ENCODE data around the gene DUSP18.
A peak's percentile ranks its signal among the peaks of the same experiment; 100 is the strongest.
"Not testable (repeated sequence)": the region's sequence is repeated elsewhere in the genome, so short reads cannot be mapped to it uniquely, and the experiment has no call there.

The DUSP18 gene

DNA sequence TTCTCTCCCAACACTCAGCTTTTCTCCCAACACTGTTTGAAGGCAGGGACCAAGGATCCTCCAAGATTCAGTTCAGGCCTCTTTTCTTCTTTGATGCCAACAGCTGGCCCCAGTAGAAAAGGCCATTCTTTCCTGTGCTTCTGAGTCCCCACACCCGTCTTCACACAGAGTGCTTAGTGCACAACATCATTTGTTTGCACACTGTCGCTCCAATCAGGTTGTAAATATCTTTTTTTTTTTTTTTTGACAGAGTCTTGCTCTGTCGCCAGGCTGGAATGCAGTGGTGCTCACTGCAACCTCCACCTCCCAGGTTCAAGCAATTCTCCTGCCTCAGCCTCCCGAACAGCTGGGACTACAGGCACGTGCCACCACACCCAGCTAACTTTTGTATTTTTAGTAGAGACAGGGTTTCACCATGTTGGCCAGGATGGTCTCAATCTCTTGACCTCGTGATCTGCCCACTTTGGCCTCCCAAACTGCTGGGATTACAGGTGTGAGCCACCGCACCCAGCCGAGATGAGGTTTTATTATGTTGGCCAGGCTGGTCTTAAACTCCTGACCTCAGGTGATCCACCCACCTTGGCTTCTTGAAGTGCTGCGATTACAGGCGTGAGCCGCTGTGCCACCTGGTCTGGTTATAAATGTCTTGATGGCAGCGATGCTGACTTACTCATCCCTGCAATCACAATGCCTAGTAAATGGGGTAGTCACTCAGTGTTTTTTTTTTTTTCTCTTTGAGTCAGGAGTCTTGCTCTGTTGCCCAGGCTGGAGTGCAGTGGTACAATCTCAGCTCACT is 12.4 kb upstream of the DUSP18 start:
- not testable (repeated sequence) for DNase-seq

DNA sequence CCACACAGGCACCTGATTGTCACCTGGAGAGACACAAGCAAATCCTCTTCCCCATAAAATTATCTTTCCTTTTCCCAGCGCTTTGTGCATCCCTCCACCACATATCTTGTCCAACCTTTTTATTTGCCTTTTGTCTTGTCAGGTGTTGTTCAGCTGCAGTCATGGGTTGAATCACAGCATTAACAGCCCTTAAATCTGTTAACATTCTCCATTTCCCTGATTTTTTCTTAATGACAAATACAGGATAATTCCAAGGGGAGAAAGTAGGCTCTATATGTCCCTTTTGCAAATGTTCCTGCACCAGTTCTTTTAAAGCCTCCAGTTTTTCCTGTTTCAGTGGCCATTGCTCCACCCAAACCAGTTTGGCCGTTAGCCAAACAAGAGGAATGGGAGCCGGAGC is 8.9 kb upstream of the DUSP18 start:
- not testable (repeated sequence) for DNase-seq

DNA sequence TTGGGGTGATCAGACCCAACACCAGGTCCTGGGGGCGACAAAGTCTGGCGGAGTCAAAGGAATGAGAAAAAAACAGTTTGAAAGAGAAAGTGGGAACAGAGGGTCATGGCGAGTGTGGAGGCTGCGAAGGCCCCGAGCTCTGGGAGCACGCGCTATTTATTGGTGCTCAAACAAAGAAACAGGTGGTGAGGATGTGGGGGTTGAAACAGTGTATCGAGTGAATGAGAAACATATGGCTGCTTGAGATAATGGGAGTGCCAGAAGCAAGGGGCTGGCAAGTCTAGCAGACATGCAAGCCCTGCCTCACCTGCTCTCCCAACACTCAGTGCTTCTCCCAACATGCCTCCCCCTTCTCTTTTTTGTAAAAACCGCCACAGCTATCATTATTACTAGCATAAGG is 7.8 kb upstream of the DUSP18 start:
- DNase-seq = no peak

DNA sequence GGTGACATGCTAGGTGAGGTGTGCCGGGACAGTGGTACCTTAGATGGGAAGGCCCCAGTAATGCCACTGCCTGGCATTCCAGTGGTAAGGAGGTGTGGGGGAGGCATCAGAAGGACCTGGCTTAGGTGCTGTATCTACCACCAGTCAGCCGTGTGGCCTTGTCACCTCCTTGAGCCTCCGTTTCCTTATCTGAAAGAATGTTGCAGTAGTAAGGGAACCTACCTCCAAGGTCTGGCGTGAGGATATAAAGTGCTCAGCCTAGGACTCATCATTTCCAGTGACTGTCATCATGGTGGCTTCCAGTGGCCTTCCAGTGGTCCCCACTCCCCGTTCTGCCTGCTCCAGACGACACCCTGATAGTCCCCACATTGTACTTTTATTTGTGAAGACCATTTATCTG is 6.8 kb upstream of the DUSP18 start:
- no peak for DNase-seq

DNA sequence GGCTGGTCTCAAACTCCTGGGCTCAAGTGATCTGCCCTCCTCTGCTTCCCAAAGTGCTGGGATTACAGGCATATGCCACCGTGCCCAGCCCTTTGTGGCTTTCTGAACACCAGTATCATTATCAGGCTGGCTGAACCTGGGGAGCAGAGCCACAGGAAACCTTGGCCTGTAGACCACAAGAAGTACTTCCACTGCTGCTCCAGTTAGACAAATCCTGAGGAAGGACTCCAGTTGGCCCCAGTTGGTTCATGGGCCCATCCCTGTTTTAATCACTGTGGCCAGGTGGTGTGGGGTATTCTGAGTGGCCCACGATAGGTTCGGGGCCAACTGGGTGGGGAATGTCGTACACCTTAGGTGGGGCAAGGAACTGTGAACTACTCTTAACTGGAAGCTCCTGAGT is 5.5 kb upstream of the DUSP18 start:
- no peak for DNase-seq

DNA sequence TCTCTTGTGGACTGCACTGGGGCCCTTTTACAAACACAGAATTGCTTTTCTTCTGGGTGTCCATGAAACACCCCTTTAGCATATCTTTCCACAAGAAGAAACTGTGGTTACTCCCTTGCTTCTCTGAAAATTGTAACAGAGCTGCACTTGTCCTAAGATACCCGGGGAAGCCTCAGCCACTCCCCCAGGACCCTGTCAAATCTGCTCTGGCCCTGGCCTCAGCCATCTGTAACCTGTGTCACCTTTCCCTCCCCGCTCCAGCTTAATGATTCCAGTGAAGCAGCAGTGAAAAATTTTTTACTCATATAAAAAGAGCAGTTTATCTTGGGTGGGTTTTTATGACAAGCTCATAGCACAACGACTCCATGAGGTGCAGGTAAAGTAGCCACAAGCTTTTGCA is 3.4 kb upstream of the DUSP18 start:
- no peak for DNase-seq

DNA sequence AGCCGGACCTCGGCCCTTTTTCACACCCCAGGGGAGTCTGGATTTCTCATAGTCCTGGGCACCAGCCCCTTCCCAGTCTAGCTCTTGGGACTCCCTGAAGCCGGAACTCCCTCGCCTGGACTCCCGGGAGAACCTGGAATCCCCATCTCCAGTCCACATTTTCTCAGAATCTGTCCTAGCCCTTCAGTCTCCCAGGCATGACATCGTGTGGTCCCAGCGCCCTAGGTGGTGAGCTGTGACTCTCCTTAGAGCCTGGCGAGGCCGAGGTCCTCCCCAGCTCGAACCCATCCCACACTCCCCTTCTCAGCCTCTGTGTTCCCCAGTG is 673 bp upstream of the DUSP18 start:
- no peak for DNase-seq

DNA sequence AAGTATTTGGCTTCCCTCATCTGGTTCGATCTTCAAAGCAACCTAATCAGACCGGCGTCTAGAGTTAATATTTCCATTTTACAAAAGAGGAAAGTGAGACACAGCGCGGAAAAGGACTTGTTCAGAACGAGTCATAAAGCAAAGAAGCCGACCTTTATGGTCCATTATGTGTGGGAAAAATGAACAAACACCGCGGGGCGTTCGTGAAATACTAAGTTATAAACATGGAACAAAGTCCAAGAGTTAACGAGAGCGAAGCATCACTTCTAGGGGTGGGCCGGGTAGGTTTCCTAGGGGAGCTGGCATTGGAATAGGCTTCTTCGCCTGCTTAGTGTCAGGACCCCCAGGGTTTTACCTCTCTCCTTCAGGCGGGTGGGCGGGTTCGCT is 575 bp downstream of the DUSP18 start:
- no peak for DNase-seq

DNA sequence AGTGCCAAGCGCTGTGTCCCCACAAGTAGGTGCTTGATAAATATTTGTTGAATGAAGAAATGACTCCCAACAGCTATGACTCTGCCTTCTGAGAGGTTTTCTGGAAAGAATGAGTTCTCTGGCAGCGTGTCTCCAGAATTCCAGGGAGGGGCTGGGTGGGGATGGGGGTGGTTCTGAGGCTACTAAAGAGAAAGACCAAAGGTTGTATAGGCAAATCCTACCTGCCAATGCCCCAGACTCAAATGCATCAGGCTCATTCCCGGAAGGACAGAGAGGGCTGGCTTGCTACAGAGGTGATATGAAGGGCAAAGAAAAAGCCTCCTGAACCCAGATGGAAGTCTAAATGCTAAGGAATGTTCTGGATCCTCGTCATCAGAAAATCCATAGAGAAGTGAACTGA is 1.9 kb downstream of the DUSP18 start:
- DNase-seq = no peak

DNA sequence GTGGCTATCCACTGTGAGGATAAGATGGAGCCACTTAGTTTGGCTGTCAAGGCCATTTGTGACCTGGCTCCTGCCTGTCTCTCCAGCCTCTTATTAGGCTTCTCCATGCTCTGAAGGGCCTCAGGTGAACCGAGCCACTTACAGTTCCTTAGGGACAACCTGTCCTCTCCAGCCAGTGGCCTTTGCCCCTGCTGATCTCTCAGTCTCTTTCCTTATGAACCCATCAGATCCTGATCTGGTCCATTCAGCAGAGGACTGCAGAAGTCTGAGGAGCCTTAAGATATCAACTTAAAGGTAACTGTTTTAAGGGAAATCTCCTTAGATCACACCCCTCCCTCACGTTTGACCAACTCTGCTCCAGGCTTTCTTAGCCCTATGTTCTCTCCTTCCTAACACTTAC is 2.4 kb downstream of the DUSP18 start:
- DNase-seq = no peak

DNA sequence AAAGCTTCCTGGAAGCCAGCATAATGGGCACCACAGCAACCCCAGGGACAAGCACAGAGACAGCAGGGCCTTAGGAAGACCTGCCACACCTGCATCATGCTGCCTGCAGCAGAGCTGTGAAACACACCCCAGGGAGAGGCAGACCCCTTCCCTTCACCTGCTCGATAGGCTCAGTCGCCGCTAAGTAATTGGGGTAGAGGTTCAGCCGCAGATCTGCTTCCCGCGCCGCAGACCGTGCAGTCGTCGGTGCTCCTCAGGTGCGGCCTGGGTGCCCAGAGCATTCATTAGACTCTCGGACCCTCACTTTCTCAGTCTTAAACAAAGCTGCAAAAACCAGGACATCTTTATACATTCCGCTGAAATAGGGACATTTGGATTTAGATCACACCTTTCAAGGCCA is 2.9 kb downstream of the DUSP18 start:
- no peak for DNase-seq

DNA sequence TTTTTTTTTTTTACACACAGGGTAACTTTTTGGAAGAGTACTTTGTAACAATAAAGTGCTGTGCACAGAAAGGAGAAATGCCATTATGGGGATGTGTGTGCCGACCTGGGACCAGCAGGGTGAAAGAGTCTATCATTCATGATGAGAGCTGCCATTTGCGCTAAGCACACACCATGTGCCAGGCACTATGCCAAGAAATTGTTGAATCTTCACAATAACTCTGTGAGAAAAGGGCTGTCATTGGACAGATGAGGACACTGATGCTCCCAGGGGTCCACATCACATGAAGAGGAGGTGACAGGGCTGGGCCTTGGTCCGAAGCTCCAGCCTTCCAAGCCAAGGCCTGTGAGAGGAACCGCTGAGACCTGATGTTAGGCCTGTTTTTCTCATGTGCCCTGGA is 5.6 kb downstream of the DUSP18 start:
- peak in 1 of 56 donors; percentile 8 for DNase-seq

DNA sequence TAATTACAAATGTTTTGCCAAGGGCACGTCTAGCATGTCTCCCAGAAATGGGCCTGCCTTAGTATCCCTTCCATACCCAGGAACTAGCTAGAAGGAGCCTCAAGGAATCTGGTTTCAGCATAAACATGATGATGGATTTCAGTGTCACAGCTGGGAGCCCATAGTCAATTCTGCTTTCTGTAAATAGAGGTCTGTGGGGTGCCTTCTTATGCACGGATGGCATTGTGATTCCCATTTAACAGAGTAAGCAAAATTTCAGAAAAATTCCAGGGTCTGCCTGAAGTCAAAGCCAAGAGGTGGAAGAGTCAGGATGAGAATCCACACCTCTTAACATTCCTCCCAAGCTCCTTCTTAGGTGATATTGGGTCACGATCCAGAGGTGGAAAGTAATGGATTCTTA is 12.1 kb downstream of the DUSP18 start:
- no peak for DNase-seq

DNA sequence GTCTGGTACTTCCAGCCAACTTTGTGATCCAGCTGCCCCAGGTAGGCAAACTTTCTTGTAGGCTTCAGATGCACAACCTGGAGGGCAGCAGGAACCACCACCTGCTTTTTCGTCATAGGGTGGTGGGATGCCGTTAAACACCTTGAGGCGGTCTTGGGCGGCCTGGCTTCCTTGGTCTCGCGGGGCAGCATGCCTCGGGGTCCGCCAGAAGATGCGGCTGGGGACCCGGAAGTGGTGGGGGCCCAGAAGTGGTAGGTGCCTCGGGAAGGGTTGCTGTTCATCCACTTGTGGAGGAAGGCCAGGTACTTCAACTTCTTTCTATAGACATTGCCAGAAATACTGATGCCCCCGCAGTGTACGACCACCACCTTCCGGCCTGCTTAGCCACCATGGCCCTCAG is 13.3 kb downstream of the DUSP18 start:
- DNase-seq = no peak

DNA sequence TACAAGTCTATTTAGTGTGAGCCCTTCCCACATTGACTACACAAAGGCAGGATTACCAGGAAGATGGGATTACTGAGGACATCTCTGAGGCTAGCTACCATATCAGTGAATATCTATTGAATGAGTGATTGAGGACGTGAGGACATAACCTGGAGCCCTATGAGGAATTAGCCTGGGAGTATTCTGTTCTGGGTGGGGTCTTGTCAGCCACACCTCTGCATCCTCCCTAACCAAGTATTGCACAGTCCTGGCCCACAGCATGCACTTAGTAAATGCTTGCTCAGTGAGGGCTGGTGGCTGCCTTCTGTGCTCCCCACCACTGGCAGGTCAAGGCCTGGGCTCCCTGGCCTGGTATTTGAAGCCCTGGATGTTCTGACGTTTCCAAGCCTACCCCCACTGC is 14.8 kb downstream of the DUSP18 start:
- DNase-seq = no peak

DNA sequence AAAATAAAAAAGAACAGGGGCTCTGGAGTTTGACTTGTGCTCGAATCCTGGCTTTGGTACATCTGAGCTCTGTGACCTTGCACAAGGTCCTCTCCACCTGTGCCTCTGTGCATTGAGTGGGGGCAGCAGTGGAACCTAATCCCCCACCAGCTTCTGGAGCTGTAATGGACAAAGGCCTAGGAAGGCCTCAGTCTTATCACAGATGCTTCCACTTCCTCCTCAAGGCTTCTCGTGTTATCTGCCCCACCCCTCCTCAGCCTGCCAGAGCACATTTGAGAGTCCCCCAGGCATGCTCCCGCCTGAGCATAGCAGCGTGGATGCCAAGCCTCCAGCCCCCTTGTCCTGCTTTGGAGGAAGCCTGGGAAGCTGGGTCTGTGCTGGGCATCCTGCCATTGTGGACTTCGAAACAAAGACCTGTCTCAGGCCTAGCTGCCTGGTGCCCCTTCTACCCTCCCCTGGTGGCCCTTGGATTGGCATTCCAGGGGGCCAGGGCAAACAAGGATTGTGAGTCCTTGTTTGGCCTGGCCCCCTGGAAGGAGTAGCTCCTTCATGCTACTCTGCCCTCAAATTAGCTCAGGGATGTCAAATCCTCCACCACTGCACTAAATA is 17.1 kb downstream of the DUSP18 start:
- DNase-seq = peak in 54 of 56 donors; percentile 12 to 86 (median 60)

DNA sequence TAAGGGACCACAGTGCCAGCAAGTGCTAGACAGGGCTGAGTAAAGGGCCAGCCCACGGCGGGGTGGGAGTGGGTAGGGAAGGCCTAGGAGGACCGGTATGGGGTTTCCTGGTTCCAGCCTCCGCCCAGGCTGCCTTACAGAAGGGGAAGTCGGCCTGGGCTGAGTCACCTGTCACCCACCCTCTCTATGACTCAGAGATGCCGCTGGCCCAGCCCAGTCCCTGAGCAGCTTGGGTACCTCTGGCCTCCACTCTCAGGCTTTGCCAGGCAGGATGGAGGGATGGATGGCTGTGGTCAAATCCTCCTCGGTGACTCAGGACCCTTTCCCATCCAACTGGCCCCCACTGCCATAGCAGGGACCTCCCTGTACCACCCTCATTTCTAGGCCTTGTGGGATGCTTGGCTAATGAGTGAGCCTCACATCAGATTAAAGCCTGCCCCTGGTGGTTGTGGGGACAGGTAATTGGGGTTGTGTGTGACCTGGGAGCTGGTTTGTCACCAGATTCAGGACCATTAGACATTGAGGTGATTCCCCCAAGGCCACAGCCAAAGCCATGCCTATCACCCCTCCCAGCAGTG is 18.2 kb downstream of the DUSP18 start:
- DNase-seq = peak in 7 of 56 donors; percentile 7 to 54 (median 19)

DNA sequence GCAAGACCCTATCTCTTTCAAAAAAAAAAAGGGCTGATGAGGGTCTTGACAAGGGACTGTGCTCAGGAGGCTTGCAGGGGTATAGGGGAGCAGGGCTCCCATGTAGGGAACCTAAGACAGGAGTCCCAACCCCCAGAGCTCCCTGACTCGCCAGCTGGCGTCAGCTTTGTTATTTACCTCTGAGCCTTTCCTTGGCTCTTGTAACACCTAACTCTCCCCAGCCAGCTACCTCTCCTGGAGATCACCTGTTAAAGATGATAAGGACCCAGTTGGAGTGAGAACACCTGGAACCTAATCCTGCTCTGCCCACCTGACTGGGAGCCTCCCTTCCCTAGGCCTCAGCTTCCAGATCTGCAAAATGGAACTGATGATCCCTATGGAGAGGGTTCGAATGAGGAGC is 18.9 kb downstream of the DUSP18 start:
- DNase-seq = no peak

DNA sequence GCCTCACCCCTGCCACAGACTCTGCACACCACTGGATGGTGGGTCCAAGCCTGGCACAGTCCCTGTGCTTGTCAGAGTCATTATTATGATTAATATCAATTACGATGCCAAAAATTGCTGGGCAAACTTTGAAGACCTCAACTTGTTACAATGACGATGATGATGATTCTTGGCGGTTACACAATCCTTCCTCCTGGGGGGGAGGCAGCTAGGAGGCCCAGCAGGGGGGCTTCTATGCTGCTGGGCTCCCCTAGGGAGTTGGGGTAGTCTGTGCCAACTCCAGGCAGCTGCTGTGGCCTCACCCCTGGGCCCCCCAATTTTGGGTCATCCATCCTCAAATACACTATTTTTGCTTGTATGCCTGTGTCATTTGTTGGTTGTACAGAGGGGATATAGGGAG is 20.1 kb downstream of the DUSP18 start:
- no peak for DNase-seq

DNA sequence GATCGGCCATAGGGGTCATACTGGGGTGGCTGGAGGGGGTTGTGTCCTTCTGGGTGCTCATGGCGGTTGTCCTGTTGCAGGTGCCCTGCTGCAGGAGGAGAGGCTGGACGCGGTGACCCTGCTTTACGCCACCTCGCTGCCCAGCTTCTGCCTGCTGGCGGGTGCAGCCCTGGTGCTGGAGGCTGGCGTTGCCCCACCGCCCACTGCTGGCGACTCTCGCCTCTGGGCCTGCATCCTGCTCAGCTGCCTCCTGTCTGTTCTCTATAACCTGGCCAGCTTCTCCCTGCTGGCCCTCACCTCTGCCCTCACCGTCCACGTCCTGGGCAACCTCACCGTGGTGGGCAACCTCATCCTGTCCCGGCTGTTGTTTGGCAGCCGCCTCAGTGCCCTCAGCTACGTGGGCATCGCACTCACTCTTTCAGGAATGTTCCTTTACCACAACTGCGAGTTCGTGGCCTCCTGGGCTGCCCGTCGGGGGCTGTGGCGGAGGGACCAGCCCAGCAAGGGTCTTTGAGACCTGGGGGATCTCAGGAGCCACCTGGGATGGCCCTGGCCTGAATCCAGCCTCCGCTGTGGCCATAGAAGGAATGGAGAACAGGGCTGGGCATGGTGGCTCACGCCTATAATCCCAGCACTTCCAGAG is 21.0 kb downstream of the DUSP18 start:
- no peak for DNase-seq

DNA sequence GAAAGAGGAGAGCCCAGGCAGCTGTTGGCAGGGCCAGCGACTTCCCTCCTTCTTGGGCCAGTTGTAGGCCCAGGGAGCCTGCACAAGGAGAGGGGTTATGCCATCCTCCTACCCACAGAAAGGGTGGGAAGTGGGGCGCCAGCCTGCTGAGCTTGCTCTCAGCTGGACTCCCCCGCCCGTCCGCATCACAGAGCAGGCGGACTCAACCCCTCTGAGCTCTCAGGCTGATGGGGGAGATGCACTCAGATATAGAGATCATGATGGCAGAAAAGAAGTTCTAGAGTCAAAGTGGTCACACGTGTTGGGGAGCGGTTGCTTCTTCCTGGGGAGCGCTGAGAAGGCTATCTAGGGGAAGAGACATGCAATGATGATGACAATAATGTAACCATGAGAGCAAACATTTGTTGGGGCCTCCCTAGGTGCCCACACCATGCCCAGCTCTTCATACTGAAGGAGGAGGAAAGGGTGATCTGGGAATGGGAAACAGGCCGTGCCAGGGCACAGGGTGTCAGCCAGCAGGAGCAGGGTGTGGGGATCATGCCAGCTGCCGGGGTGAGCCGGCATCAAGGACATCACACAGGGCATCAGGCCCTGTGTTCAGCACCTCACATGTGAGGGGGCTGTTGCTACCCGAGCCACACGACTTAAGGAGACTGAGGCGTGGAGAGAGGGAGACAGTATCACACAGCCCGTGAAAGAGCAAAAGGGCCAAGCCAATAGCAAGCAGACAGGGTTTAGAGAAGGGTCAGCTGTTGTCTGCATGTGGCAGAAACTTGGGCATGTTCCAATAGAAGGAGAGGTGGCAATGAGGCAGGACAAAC is 24.4 kb downstream of the DUSP18 start:
- DNase-seq = peak in 17 of 56 donors; percentile 4 to 37 (median 19)
